ENCODE results near the gene PLEKHS1. TPM values are rescaled to one million over a fixed set of nuclear protein-coding genes. Genes with fewer than 3 reads are reported as not detected.

PLEKHS1 gene
- total RNA-seq, 3 donors from 2014 or later (not counting 1 experiment from before 2014, with no cell fraction given): 0.14 to 0.90 (median 0.23) TPM

GRCh38 chr10:113752553-113752952 is 1.1 kb downstream of the PLEKHS1 start:
- intact Hi-C loops (cut with micrococcal nuclease): no loop called here
- no peak for ATAC-seq
- H3K27ac Mint-ChIP-seq: no peak overlapping the region

GRCh38 chr10:113753020-113753692 is 1.7 kb downstream of the PLEKHS1 start:
- 68% methylated on average over 9 of the region's 9 CpGs for WGBS (ENCODE audit: insufficient coverage)
- H3K27me3 Mint-ChIP-seq (ENCODE audit: low read depth in 2 of 2): peaks cover 8 to 25% of the 10 kb centered on the region in 2 donors
- Histone ChIP-seq H3K4me3 (ENCODE audit: low read length) (no peak overlapping the region), H3K27ac (ENCODE audit: low read length) (no peak overlapping the region), H3K9me3 (ENCODE audit: control insufficient read depth, insufficient read depth, low read length) (no peaks in the 10 kb centered on the region), H3K36me3 (ENCODE audit: control insufficient read depth, insufficient read depth, low read length) (no peaks in the 10 kb centered on the region), H3K4me1 (ENCODE audit: control insufficient read depth, insufficient read depth, low read length) (no peaks in the 10 kb centered on the region), H3K27me3 (ENCODE audit: control insufficient read depth, insufficient read depth, low read length) (no peaks in the 10 kb centered on the region)
- no peak for TF ChIP-seq CTCF (IDR thresholded peaks at IDR 0.05)
- H3K9me3 Mint-ChIP-seq: no peaks in the 10 kb centered on the region
- no peak for DNase-seq
- intact Hi-C loops (cut with micrococcal nuclease): no loop called here
- ATAC-seq: no peak
- H3K27ac Mint-ChIP-seq: no peak overlapping the region
- no peaks in the 10 kb centered on the region for H3K4me1 Mint-ChIP-seq
- H3K36me3 Mint-ChIP-seq: no peaks in the 10 kb centered on the region
- H3K4me3 Mint-ChIP-seq: no peak overlapping the region

More at GRCh38 chr10:113752553-113752952, 1.1 kb downstream of the PLEKHS1 start:
- Mint-ChIP-seq H3K27me3 (ENCODE audit: low read depth in 2 of 2) (peaks cover 8 to 19% of the 10 kb centered on the region in 2 donors), H3K36me3 (no peaks in the 10 kb centered on the region), H3K9me3 (no peaks in the 10 kb centered on the region), H3K4me3 (no peak overlapping the region), H3K4me1 (no peaks in the 10 kb centered on the region)
- Histone ChIP-seq H3K27me3 (ENCODE audit: control insufficient read depth, insufficient read depth, low read length) (no peaks in the 10 kb centered on the region), H3K9me3 (ENCODE audit: control insufficient read depth, insufficient read depth, low read length) (no peaks in the 10 kb centered on the region), H3K36me3 (ENCODE audit: control insufficient read depth, insufficient read depth, low read length) (no peaks in the 10 kb centered on the region), H3K27ac (ENCODE audit: low read length) (no peak overlapping the region), H3K4me1 (ENCODE audit: control insufficient read depth, insufficient read depth, low read length) (no peaks in the 10 kb centered on the region), H3K4me3 (ENCODE audit: low read length) (no peak overlapping the region)
- DNase-seq: no peak
- no peak for TF ChIP-seq CTCF (IDR thresholded peaks at IDR 0.05)
- no CpG with 5 or more reads among the region's 1 CpG for WGBS (ENCODE audit: insufficient coverage)

GRCh38 chr10:113754125-113754524 is 2.6 kb downstream of the PLEKHS1 start:
- Mint-ChIP-seq H3K4me3 (no peak overlapping the region), H3K4me1 (no peaks in the 10 kb centered on the region), H3K27me3 (ENCODE audit: low read depth in 2 of 2) (peaks cover 8 to 31% of the 10 kb centered on the region in 2 donors), H3K9me3 (no peaks in the 10 kb centered on the region), H3K27ac (no peak overlapping the region), H3K36me3 (no peaks in the 10 kb centered on the region)
- no peaks in the 10 kb centered on the region for H3K9me3 ChIP-seq (ENCODE audit: control insufficient read depth, insufficient read depth, low read length)
- ATAC-seq (no peak), DNase-seq (no peak)
- H3K4me3 ChIP-seq (ENCODE audit: low read length): no peak overlapping the region
- H3K36me3 ChIP-seq (ENCODE audit: control insufficient read depth, insufficient read depth, low read length): no peaks in the 10 kb centered on the region
- intact Hi-C loops (cut with micrococcal nuclease): no loop called here
- no peaks in the 10 kb centered on the region for H3K27me3 ChIP-seq (ENCODE audit: control insufficient read depth, insufficient read depth, low read length)
- no peaks in the 10 kb centered on the region for H3K4me1 ChIP-seq (ENCODE audit: control insufficient read depth, insufficient read depth, low read length)
- WGBS (ENCODE audit: insufficient coverage): 85% methylated on average over 2 of the region's 3 CpGs
- TF ChIP-seq CTCF (IDR thresholded peaks at IDR 0.05): no peak
- H3K27ac ChIP-seq (ENCODE audit: low read length): no peak overlapping the region

DNA sequence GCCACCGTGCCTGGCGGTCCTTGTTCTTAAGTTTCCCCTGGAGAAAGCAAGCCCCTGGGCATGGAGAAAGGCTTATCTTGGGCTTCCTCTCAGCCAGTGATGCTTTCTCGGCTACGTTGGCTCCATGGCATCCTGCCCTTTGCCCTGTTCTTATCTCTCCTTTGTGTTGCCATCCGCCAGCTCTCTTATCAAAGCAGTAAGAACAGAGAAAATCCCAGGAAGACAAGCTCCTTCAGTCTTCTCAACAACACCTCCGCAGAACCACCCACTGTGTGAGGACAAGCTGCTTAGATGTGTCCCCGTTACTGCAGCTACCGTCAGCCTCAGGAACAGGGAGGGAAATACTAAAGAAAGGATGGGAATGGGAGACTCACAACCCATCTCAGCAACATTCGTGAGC is 3.3 kb downstream of the PLEKHS1 start:
- H3K27ac ChIP-seq (ENCODE audit: low read length): no peak overlapping the region
- intact Hi-C loops (cut with micrococcal nuclease): no loop called here
- no peaks in the 10 kb centered on the region for H3K4me1 Mint-ChIP-seq
- H3K4me3 ChIP-seq (ENCODE audit: low read length): no peak overlapping the region
- no peaks in the 10 kb centered on the region for H3K9me3 ChIP-seq (ENCODE audit: control insufficient read depth, insufficient read depth, low read length)
- DNase-seq: no peak
- H3K27me3 Mint-ChIP-seq (ENCODE audit: low read depth in 2 of 2): peaks cover 8 to 32% of the 10 kb centered on the region in 2 donors
- H3K36me3 Mint-ChIP-seq: no peaks in the 10 kb centered on the region
- no peaks in the 10 kb centered on the region for H3K9me3 Mint-ChIP-seq
- no peaks in the 10 kb centered on the region for H3K27me3 ChIP-seq (ENCODE audit: control insufficient read depth, insufficient read depth, low read length)
- 93% methylated on average over 9 of the region's 9 CpGs for WGBS (ENCODE audit: insufficient coverage)
- no peak for ATAC-seq
- H3K4me1 ChIP-seq (ENCODE audit: control insufficient read depth, insufficient read depth, low read length): no peaks in the 10 kb centered on the region
- H3K36me3 ChIP-seq (ENCODE audit: control insufficient read depth, insufficient read depth, low read length): no peaks in the 10 kb centered on the region
- H3K27ac Mint-ChIP-seq: no peak overlapping the region
- no peak for TF ChIP-seq CTCF (IDR thresholded peaks at IDR 0.05)
- no peak overlapping the region for H3K4me3 Mint-ChIP-seq

Measured in natural killer cell (primary cell).